SK-N-MC (cell line): ENCODE results near the gene CEP89.

Experiments used
- EZH2 ChIP-seq: fragments of 200-600 bp; sonication (generic); IDR thresholded peaks from one replicate; pipeline ENCODE4 v1.6.1; 2017; ENCODE audit warnings: antibody characterized with exemption
- FOXP2 ChIP-seq: optimal IDR thresholded peaks from 2 replicates; pipeline ENCODE3; 2011; ENCODE audit warnings: mild to moderate bottlenecking, moderate library complexity; ENCODE audit not compliant: insufficient read depth; ENCODE audit errors: extremely low read length, control extremely low read depth
- POLR2AphosphoS5 ChIP-seq: IDR thresholded peaks from 2 replicates; pipeline ENCODE4 v1.6.1; 2012; ENCODE audit warnings: mild to moderate bottlenecking, low read depth, low read length, borderline replicate concordance

GRCh38 chr19:32862741-32863140 is 109.0 kb downstream of the CEP89 start:
- TF ChIP-seq EZH2 = no peak
- TF ChIP-seq POLR2AphosphoS5 = no peak
- TF ChIP-seq FOXP2 = no peak
